NCI-H774 (cell line): ENCODE results near the gene TDRD7.

Experiments used
- DNase-seq: peaks from one replicate; lab custom pipeline; 2025; lab: John Stamatoyannopoulos, UW

Gene TDRD7

DNA sequence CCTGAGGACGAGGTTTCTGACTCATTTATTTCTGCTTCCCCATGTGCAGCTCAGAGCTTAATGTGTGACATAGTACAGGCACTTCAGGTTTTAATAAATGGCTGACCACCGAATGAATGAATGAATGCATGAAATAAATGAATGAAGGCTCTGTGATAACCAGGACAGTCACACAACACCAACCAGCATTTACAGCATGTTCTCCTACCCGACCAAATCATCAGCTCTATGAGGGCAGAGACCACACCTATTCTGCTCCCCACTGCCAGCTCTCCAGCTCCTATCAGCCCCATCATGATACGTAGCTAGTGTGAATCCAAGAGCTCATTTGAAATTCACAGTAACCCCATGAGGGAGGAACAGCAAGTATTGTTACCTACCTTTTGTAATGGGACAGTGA lies 94.4 kb downstream of the TDRD7 start:
- no peak for DNase-seq

DNA sequence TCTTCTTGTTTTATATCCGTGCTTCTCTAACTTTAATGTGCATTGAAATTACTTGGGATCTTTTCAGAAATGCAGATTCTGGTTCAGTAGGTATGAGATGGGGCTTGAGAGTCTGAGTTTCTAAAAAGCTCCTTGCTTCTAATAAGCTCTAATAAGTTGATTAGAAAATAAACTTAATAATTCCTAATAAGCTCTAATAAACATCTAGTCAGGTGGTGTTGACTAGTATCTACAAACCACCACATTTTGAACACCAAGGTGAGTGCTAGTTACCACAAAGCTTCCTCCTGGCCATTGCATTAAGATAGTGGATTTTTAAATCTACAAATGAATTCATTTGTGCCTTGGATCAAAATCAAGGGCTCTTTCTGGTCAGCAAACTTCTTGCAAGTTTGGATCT lies 94.9 kb downstream of the TDRD7 start:
- no peak for DNase-seq

DNA sequence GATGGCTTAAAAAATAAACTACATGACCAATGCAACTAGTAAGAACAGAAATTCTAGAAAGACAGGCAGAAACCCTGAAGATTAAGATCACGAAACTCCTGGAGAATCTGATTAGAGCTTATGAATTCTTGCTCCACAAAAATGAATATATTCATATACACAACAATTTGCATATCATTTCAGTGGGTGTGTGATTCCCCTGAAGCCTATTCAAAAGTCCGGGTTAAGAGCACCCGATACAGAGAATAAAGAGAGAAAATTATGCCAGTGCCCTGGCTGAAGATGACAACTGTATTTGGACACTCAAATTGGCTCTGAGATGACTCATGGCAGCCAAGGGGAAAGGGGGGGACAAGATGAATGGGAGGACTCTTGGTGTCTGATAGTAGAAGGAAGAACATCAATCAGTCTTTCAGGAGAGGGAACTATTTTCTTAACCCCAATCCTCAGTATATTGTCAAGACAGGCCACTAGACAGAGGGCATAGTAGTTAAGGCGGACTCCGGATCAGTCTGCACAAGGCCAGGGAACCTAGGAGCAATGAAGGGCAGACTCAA lies 95.6 kb downstream of the TDRD7 start:
- DNase-seq: no peak

DNA sequence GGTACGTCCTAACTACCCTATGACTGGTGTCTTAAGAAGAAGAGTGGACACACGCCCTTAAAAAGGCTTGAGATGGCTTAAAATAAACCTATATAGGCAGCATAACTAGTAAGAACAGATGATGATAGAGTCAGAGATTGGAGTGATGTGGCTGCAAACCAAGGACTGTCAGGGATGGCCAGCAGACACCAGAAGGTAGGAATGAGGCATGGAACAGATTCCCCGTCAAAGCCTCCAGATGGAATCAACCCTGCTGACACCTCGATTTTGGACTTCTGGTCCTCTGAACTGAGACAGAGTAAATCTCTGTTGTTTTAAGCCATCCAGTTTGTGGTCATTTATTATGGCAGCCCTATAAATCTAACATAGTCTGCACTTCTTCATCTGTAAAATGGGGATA lies 97.0 kb downstream of the TDRD7 start:
- no peak for DNase-seq

DNA sequence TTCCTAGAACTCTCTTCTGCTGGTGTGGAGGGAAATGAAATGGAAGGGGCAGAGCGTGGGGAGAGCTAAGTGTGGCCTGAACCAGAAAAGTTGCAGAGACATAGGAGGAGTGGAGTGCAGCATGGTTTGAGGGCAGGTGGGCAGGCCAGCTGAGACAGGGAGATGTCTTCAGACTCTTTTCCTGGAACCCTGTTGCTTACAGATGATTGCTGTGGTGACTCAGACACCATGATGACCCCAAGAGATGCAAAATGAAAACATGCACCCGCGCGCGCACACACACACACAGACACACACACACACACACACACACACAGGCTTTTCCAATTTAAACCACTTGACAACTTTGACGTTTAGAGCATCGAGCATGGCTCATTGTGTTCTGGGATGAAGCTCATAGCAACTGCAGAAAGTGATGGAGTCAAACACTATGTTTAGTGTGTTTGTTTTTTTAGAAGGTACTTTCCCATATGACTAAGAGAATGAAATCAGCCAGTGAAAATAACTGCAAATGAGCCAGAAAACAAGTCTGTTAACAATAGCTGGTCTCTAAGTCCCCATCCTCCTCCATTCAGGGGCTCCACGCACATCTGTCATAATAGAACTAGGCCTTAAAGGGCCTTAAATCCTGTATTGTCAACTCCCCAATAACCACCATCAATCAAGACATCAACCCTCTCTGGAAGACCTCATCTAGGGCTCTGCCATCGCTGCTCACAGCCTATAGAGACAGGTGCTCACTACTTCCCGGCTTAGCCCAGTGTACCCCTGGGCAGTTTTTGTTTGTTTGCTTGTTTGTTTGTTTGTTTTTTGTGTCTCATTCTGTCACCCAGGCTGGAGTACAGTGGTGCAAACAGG lies 99.1 kb downstream of the TDRD7 start:
- peak; percentile 10 for DNase-seq

DNA sequence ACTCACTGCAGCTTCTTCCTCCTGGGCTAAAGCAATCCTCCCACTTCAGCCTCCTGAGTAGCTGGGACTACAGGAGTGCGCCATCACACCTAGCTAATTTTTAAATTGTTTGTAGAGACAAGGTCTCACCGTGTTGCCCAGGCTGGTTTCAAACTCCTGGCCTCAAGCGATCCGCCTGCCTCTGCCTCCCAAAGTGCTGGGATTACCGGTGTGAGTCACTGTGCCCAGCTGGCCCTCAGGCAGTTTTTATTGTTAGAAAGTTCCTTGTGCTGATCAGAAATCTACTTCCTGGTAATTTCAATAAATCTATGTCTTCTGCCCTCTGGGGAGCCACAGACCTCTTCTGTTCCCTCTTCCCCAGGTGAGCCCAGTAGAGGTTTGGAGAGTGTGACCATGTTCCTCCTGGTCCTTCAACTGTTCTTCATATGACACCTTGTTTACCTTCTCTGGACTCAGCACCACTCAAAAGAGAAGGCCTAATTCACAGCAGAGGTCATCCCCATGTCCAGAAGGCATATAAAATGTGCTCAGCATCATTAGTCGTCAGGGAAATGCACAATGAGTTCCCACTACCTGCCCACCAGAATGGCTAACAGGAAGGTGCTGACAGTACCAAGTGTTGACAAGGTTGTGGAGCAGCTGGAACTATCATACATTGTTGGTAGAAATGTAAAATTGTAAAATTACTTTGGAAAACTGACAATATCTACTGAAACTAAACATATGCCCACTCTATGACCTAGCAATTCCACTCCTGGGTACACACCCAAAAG lies 99.9 kb downstream of the TDRD7 start:
- DNase-seq: no peak

DNA sequence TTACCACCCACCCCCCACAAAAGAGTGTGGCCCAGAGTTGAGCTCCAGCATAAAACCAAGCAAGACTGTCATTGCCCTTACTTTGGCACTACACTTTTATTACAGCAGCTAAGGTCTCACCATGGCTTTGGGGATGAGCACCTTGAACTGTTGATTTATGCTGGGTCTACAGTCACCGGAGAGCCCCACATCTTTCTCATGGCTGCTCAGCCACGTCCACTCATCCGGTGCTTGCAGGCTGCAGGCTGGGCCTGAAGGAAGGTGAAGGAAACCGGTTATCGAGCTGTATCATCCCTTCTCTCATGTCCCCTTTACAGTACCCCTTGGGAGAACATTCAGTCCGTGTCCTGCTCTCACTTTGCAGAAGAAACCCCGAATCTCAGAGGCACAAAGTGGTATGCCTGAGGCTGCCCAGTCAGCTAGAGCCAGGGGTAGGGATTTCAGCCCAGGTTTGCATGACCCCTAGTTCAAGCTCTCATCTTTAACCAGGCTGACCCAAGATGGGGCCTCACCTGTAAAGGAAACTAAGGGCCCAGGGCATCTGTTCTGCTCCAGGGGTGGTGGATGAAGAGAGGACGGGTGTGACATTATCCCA lies 101.2 kb downstream of the TDRD7 start:
- DNase-seq: no peak

DNA sequence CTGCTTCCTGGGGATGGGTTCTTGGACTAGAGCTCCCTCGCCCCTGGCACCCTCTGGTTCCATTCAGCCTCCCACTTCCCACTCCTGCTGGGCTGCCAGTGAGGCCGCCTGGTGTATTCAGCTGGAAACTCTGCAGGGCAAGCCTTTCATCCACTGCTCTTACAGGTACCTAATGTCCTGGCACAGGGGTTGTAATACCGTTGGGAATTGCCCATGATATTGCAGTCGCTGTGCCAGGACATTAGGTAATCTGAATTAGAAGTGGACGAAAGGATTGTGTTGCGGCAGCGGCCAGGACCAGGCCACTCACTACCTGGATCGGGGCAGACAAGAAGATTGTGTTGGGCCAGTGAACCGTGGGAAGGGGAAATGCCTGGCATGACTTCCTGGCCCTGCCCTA lies 102.6 kb downstream of the TDRD7 start:
- no peak for DNase-seq

DNA sequence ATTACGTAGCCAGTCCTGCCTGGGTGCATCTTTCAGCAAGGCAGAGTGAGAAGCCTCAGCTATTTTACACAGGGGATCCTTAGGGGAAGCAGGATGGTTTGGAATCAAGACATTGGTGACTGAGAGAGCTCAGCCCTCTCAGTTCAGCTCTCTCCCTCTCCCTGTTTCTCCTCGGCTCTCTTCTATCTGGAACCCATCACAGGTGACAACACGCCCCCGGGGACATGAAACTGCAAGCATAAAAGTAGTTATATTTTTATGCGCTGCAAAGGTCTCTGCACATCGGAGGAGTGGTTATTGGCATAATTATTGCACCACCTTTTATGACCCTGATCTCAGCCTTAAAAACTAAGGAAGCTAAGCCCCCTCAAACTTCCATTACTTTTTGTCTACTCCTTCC lies 103.8 kb downstream of the TDRD7 start:
- DNase-seq: no peak

DNA sequence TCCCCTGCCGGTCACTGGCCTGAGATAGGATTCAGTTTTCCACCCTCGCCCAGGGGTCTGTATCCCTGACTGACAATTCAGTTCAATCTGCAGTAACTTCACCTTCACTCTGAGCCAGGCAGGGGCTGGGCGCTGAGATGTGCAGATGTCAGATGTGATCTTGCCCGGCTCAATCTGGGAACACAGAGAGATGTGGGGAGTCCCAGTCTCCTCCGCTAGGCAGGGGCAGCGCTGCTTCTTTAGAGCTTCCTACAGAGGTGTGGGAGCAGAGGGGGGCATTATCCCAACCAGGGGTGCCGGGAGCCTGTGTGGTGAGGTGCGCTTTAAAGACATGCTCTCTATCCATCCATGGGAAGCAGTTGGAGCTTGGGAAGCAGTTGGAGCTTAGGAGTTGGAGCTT lies 104.2 kb downstream of the TDRD7 start:
- DNase-seq: no peak

DNA sequence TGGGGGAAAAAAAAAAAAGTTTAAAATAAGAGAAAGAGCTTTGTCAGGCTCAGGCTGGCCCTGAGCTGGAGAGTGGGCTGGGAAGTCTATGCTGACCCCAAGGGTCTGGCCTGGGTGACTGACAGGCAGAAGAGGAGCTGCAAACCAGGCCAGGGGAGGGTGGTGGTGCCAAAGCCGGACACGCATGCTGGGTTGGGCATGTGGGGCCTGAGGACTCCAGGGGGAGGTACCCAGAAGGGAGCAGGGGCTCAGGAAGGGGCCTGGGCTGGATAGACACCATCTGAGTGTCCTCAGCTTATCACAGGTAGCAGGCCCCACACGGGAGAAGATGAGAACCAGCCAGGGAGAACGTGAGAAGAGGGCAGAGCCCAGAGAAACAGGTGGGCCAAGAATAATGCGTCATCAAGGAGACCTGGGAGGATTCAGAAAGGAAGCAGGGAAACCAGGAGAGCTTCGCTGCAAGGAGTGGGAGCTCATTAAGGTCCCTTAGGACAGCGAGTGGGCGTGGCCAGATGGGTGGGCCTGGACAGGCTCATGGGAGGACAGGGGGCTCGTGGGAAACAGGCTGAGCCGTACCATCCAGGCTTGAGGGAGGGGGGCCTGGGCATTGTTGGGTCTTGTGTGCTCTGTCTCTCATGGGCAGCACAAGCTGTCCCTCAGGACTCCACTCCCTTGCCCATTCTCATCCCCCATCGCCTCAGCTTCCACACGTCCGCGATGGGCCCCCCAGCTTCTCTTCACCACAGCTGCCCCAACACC lies 105.6 kb downstream of the TDRD7 start:
- no peak for DNase-seq

DNA sequence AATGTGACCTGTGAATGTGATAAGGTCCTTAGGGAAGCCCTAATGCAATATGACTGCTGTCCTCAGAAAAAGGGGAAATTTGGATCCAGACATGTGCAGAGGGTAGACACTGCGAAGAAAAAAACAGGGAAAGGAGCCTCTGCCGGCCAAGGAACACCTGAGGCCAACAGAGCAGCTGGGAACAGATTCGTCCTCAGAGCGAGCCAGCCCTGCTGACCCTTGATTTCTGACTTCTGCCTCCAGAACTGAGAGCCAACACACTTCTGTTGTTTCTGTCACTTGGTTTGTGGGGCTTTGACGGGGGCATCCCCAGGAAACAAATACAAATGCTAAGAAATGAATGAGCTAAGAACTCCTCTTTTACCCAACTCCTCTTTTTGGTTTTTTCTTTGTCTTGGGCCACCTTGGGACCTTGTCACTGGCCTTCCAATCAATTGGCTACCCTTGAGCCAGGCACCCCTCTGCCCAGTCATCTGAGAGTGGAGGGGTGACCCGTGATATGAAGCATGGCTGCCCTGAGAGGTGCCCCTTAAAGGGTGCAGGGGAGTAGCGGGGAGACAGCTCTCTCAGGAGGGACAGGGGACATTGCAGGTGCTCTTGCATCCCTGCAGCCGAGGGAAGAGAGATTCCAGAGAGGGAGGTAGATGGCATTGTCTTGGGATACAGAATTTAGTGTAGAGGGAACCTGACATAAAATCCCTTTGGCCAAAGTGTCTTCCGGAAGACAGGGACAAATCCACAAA lies 106.4 kb downstream of the TDRD7 start:
- no peak for DNase-seq

DNA sequence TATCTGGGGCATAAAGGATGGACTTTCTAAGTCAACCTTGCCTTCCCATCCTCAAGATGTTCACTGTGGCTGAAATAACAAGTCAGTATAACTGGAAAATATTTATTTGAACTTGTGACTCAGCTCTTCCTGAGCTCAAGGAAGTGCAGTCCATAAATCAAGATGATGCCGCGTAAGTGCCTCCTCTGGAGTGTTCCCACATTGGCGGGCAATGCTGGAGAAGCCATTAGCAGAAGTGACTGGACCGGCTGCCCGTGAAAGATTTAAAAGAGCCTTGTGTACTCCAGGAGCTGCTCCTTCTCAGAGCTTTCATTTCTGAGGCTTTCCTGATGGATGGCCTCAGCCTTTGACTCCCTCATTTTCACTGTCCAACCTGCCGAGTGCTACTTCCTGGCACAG lies 107.0 kb downstream of the TDRD7 start:
- no peak for DNase-seq

DNA sequence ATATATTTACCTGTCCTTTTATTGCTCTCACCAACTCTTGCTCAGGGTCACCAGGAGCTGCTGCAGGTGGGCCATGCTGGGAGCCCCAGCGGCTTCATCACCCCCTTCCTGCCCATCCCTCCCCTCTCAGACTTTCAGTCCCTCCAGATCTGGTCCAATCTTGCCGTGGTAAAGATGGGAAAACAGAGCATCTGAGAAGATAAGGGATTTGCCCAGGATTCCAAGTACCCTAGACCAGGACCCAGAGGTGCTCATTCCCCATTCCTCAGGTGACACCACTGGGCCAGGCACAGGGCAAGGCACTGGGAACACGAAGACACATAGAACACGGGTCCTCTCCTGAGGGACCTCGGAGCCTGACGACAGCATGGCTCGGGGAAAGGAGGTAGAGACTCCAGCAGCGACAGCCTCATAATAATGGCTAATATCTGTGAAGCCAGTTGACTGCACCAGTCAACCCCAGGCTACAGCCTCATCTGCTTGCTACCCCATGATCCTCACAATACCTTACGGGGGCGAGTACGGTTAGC lies 107.6 kb downstream of the TDRD7 start:
- no peak for DNase-seq

DNA sequence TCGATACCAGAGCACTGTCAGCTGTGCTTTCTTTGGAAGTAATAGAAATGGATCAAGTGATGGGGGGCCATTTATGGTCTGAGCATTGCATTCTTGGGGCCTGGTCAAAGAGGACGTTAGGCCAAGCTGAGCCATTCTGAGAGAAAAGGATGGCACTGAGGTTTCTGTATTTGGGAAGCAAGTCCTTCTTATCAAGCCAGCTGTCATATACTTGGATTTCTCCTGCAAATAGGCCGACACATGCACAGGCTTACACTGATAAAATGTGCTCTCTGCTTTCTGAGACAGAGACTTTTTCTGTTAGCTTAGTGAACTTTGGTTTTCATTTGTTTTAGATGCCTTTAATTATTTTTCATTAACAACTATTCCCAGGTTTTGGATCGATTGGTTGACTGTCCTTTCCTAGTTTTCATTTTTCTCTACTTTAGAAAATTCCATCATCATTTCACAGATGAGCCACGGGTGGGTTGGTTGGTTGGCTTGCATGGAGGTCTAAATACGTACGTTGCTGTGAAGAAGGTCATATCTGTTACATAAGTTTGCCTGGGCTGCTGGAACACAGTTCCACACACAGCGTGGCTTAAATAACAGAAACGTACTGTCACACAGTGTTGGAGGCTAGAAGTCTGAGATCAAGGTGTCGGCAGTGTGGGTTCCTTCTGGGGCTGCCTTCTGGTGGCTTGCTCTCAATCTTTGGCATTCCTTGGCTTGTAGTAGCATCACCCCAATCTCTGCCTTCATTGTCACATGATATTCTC lies 109.9 kb downstream of the TDRD7 start:
- DNase-seq: no peak

DNA sequence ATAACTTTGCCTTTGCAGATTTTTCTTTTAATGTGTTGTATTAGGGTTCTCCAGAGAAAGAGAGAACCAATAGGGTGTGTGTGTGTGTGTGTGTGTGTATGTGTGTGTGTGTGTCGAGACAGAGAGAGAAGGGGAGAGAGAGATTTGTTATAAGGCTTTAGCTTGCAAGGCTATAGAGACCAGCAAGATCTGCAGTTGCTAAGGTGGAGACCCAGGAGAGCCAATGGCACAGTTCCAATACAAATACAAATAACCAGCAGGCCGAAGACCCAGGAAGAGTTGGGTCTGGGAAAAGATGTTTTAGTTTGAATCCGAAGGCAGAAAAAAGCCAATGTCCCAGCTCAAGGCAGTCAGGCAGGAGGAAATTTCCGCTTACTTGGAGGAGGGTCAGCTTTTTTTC lies 112.5 kb downstream of the TDRD7 start:
- no peak for DNase-seq

DNA sequence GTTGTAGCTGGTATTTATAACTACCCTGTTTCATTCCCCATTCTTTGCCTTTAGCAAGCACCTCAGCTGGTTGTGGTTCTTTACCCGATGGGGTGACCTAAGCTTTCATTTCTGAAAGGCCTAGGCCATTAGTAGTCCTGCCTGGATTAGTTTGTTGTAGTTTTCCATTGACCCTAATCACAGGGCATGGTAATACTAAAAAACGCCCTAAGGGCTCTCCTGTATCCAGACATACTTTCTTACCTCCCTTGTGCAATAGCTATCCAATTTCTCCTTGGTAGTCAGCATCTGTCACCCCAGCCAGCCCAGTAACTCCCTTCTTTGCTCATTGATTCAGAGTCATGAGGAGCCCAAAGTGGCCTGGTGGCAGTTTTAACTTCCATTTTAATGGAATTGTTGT lies 113.6 kb downstream of the TDRD7 start:
- DNase-seq: no peak

DNA sequence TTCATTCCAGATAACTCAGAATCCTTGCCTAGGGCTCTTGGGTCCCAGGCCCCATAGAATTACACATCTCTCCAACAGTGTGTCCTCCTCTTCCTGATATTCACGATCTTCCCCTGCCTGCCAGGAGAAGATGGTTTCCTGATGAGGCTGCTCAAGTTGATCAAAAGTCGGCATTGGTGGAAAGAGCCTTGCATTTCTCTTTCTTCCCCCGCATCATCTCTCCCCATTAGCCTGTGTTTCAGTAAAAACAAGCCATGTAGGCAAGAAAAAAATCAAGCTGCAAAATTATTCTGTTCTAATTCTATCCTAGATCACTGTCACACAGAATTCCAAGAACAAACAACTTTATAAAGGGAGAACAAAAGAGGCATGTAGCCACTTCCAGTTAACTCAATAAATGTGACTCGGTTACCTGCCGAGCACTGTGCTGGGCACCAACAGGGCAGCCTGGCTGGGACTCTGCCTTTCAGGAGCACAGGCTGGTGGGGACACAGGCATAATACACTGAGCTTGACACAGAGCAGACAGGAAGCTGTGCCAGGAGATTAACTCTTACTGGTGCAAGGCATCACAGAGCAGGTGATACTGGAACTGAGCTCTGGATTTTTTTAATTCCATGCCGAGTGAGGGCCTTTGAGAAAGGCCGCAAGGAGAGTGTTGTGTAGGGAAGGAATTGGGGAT lies 115.1 kb downstream of the TDRD7 start:
- DNase-seq: no peak

DNA sequence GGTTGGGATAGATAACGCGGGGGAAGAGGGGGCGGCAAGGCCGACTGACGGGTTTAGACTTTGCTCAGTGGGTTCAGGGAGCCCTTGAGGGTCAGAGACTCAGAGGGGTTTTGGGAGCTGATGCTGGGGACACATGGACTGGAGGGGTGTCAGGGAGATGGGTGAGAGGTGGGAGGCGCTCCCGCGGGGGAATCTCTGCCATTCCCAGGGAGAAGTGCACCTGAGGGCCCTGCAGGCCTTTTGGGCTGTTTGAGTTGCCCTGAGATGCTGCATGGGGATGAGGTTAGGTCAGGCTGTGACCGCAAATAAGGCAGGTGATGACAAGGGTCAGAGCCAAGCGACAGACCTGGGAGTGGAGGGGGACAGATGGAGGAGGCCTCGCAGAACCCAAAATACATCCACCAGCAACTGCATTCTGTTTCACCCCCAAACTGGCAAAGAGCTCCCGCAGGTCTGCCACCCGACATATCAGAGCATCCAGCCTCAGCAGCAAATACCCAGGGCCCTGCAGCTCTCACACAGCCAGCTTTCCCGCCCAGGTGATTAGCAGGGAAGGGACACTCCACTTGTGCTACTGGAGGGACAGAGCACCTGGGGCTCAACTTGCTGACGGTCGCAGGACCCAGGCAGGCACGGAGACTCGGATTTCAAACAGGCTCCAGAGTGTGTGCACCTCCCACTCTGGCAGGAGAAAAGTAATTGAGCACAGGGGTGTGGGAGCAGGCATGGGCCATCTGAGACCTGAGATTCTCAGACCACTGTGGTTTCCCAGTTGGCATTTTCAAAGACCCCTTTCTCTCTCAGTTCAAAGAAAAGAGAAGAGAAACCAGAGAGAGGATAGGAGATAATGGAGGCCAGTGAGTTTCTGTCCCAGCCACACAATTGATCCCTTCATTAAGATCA lies 116.0 kb downstream of the TDRD7 start:
- DNase-seq: no peak
